ENCODE data around the gene KLF15.

- TF ChIP-seq CTCF (conservative IDR thresholded peaks at IDR 0.05; ENCODE audit: low read depth, low read length) (no peak), EZH2phosphoT487 (IDR thresholded peaks at IDR 0.05; ENCODE audit: borderline replicate concordance, low read length) (no peak), EZH2 (IDR thresholded peaks at IDR 0.05; ENCODE audit: low read length, unreplicated experiment) (no peak)
These were observed 12.7 kb downstream of the KLF15 start for GRCh38 chr3:126344380-126345041.

Measured in PC-3 (cell line).